ENCODE measurements around the gene ADISSP.

- TF ChIP-seq JUN (IDR thresholded peaks at IDR 0.05; ENCODE audit: borderline replicate concordance, insufficient read depth, insufficient read length, low read depth) (no peak), MYC (IDR thresholded peaks at IDR 0.05; ENCODE audit: low read depth, low read length) (no peak)
These were observed 9.8 kb upstream of the ADISSP start for GRCh38 chr20:3777381-3777715.

Data from endothelial cell of umbilical vein (primary cell).